Astrocyte (in vitro differentiated cells and primary cell): ENCODE data around the gene IMPDH1.

ENCODE experiments used
- CTCF ChIP-seq: IDR thresholded peaks from 2 replicates; pipeline ENCODE4 v1.5.1; 2011; ENCODE audit warnings: low read depth, mild to moderate bottlenecking, inconsistent platforms, low read length, moderate library complexity; ENCODE audit not compliant: insufficient read depth
- EZH2 ChIP-seq: IDR thresholded peaks from 2 replicates; pipeline ENCODE4 v1.6.1; 2012; ENCODE audit warnings: mild to moderate bottlenecking, low read length, inconsistent platforms; ENCODE audit not compliant: insufficient read depth

- TF ChIP-seq EZH2 (no peak), CTCF (no peak)
These were observed 20.0 kb downstream of the IMPDH1 start for GRCh38 chr7:128389618-128390329.
